Measurements from ENCODE around the gene NPM1.

The NPM1 gene

GRCh38 chr5:171431251-171431777, 43.7 kb downstream of the NPM1 start:
- no peak for DNase-seq

GRCh38 chr5:171432076-171432475, 44.4 kb downstream of the NPM1 start:
- DNase-seq: no peak

DNA sequence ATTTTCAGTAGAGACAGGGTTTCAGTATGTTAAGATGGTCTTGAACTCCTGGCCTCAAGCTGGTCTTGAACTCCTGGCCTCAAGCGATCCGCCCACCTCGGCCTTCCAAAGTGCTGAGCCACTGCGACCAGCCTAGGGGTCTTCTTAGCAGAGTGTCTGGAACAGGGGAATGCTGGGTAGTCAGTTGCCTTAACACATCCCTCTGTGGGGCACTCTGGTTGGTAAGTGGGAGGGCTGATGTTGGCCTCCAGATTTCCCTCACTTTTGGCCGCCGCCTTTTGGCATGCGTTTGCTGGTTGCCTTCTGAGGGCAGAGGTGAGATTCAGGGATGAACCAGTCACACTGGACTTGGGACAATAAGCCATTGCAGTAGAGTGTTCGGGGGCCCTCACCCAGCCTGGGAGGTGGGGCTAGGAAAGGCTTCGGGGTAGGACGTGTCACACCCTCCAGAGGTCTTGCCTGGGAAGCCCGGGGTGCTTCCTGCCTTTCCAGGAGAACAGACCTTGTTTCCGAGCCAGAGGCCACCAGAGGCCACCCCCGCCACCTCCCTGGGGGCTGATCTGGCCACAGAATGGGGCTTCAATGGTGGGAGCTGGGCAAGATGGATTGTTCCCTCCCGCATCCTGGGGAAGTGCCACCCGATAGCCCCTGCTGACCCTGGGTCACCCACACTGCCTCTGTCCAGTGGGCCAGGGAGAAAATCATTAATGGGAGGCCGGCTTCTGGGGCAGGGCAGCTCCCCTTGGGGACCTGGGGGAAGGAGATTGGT, 45.1 kb downstream of the NPM1 start:
- DNase-seq: no peak

- DNase-seq: no peak
Observed at GRCh38 chr5:171433352-171433698, 45.7 kb downstream of the NPM1 start.

GRCh38 chr5:171433982-171434676, 46.5 kb downstream of the NPM1 start:
- no peak for DNase-seq

DNA sequence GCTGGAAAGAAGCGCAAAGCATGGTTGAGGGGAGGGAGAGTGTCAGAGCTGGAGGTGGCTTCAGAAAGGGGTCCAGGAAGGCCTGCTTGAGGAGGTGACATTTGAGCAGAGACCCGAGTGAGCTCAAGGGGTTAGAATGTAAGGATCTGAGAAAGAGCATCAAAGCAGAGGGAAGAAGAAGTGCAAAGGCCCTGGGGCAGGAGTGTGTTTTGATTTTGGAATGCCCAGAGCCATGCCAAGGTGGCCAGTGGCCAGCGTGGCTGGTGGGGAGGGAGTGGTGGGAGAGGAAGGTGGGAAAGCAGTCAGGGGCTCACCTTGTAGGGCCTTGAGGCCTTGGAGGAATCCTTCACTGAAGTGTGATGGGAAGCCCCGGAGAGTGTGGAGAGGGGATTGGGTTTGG, 47.2 kb downstream of the NPM1 start:
- DNase-seq: no peak

DNA sequence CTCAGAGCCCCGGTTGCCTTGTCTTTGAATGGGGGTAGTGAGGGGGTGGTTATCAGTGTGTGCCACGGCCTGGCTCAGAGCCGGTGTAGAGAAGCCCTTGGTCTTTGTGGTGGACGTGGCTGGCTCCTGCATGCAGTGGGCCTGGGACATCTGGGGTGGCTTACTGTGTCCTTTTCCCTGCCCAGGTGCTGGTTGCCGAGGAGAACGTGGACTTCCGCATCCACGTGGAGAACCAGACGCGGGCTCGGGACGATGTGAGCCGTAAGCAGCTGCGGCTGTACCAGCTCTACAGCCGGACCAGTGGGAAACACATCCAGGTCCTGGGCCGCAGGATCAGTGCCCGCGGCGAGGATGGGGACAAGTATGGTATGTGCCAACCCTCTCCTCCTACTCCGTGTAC, 48.3 kb downstream of the NPM1 start:
- DNase-seq: no peak

GRCh38 chr5:171436804-171437285, 49.2 kb downstream of the NPM1 start:
- DNase-seq: no peak

DNA sequence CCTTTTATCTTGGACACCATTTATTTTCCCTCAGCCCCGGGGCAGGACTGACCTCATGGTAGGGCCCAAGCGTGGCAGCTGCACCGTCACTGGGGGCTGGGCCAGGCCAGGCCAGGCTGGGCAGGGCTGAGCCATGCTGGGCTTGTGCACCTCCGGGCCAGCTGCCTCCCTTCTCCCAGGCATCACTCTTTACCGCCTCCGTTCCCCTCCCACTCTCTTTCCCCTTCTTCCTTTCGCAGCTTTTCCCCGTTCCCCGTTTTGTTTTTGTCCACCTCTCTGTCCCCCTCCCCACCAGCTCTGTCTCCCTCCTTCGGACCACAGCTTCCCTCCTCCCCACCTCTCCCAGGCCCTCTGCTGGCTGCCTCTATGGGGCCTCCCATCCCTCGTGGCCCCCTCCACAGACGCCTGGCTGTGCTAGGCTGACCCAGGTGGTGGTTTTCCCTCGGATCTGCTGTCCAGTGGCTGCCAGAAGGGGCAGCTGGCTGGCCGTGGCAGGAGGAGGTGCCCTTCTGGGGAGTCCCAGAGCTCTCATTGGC, 49.7 kb downstream of the NPM1 start:
- DNase-seq: no peak

DNA sequence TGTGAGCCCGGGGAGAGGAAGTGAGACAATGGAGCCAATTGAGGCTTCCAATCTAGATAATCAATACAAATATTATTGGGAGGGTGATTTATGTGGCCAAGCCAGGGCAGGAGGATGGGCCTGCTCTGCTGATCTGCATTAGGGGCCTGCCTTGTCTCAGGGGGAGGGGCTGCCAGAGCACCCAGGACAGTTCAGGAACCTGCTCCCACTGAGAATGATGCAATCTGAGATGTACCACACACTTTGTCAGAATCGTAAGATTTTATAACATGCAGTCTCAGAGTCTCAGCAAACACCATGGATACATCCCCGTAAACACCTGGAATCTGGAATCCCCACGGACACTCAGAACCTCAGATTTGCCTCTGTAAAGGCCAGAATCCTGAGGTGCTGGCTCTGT, 51.1 kb downstream of the NPM1 start:
- no peak for DNase-seq

DNA sequence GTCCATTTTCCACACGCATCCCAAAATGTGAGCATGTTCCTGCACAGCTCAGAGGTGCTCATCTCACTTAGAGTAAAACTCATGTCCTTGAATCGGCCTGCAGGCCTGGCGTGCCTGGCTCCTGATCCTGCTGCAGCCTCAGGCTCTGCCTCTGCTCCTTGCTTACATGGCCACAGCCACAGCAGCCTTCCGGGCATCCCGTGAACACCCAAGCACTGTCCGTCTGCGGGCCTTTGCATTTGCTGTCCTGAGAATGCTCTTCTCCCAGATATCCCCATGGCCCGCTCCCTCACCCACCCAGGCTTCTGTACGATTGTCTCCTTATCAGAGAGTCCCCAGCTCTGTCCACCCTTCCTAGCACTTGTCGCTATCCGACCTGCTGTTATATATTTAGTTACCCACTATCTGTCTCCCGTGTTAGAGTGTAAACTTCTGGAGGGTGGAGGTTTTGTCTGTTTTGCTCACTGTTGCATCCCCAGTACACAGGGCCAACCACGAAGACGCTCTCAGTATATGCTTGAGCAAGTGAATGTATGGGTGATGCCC, 53.7 kb downstream of the NPM1 start:
- DNase-seq: no peak

GRCh38 chr5:171442287-171443042, 54.8 kb downstream of the NPM1 start:
- DNase-seq: no peak

DNA sequence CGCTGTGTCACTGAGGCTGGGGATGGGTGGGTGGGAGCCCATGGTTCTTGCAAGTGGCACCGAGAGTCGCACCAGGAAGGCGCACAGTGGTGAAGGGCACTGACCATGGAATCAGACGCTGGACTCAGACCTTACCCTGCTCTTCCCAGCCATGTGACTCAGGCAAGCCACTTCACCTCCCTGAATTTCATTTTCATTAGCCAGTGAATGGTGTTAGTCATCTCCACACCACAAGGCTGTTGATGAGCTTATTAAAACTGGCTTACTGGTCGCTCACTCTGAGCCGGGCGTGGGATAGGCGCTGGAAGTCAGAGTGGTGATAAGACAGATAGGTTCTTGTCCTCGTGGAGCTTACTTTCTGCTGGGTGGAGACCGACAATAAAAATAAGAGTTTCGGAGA, 56.9 kb downstream of the NPM1 start:
- no peak for DNase-seq

DNA sequence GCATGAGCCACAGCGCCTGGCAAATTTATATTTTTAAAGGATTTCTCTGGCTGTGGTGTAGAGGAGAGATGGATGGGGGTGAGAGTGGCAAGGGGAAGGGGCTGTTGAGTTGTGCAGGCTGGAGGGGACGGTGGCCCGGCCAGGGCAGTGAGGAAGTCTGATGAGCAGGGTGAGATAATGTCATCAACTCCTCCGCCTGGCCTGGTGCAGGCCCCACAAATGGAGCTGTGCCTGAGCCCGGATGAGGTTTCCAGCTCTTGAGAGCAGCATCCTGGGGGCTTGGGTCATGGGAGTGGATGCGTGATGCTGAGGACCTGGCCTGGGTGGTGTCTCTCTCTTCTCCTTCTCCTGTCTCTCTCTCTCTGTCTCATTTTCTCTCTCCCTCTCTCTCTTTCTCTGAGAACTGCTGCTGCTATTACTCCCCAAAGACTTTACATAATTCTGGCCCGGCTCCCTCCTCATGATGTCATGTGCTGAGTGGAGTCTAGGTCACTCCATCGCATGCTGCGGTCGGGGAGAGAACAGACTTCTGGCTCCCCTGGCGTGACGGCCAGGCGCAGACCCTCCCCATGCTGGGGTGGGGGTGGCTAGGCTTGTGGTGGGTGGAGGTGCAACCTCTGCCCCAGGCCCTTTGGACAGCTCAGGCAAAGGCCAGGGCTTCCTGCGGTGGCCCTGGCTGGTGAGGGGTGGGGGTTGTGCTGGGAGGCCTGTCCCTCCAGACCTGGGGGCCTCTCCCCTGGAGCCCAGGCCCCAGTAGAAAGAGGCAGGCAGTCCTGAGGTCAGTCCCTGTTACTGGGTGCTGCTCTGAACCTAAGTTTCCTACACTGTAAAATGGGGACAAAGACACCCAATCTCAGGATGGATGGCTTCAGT, 58.2 kb downstream of the NPM1 start:
- DNase-seq: no peak

DNA sequence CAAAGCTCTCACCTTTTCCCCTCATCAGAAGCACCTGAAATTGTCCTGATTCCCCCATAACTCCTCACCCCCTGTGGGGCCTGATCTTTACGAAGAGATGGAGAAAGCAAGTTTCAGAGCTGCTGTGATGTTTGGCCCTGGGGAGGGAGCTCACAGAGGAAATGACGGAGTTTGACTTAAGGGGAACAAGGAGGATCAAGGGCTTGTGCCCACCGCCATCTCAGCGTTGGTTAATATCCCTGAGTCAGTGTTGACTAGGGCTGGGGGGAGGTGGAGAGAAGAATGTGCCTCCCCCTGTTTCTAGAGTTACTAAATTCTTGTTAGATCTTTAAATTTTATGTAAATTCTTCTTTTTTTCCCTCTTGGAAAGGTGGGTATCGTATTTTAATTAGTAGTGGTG, 59.6 kb downstream of the NPM1 start:
- no peak for DNase-seq

DNA sequence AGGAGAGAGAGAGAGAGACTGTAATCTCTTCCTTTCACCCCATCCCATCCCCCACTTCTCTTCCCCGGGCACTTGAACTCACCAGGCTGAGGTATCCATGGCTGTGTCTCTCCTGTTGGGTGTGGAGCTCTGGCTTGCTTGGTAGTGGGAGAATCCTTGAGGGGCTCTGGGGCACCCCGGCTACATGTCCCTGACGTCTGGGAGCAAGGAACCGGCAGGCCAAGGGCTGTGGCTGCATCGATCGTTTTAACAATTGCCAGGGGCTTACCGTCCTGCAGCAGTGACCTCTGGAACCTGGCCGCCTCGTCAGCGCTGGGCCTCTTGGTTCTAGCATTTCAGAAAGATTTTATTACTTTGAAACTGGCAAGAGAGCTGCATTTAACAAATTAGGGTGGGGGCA, 61.8 kb downstream of the NPM1 start:
- DNase-seq: no peak

DNA sequence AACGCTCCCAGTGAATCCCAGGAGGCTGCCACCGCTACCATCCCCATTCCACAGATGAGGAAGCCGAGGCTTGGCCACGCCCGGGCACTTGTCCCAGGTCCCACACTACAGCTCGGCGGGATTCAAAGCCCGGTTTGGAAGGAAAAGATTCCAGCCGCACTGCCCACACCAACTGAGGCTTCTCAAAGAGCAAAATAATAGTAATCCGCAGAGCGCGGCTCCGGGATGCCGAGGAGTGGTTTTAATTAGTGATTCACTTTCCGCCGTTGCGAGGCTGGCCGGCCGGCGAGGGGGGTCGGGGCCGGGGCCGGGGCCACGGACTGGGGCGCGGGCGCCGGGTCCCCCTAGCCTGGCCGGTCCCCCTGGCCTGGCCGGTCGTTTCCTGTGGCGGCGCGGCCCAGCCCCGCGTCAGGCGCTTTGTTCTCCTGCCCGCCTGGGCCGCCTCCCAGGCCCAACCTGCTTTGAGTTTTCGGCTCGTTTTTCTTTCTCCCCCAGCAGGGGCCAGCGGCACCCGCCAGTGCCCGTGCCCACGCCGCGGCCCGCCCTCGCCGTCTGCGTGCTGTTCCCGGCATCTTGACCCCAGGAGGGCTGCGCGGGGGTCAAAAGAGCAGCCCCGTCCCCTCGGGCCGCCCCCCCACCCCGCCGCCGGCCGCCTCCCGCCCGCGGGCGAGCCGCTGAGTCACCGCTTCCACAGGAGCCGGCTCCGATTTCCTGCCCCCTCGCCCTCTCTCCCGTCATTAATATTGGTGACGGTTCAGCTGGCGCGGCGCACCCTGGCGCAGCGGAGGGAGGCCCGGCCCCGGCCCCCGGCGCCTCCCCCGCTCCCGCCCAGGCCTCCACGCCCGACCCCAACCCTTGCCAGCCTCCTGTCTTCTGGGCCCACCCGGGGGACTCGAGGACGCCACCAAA, 63.0 kb downstream of the NPM1 start:
- DNase-seq: peak; percentile 5

DNA sequence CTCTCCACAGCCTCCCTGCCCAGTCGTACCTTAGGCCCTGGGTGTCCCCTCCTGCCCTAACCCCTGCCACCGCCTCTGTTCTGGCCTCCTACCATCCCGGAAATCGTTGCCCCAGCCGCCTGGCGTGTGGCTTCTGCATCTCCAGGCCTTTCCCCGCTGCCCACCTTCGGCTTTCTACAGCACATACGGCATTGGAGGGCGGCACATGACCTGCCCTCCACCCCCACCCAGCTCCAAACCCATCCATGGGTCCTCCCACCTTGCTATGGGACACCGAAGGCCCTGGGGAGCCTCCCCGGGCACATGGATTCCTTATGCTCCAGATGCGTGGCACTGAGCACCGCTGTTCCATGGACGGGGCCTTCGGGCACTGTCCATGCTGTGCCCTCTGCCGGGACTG, 63.8 kb downstream of the NPM1 start:
- DNase-seq: no peak

- DNase-seq: no peak
Observed at GRCh38 chr5:171453056-171453725, 65.5 kb downstream of the NPM1 start.

DNA sequence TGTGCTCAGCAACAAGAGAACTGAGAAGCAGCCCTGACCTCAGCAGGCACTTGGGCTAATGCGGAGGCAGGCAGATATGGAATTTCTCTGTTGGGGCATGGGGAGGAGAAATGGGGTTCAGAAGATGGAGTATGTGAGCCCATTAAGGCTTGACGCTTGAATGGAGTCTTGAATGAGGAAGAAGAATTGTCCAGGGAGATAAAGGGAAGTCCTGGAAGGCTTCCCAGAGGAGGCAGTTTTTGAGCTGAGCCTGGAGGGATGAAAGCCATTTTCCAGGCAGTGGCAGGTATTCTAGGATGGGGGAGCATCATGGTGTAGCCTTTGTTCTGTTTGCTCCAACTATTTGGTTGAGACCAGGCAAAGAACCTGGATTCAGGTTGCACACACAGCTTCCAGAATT, 66.3 kb downstream of the NPM1 start:
- DNase-seq: no peak

Measured in stimulated activated naive CD4-positive, alpha-beta T cell treated with Interleukin-2 at 50 U/mL for 16 hours (primary cell).